ENCODE results near the gene STUM. TPM values are rescaled to one million over a fixed set of nuclear protein-coding genes. Genes with fewer than 3 reads are reported as not detected.

The STUM gene
- total RNA-seq, 1 donor from 2014 or later: 0.83 TPM

- intact Hi-C loops (cut with DNase I): no loop called here
- TF ChIP-seq, protein P1, sequence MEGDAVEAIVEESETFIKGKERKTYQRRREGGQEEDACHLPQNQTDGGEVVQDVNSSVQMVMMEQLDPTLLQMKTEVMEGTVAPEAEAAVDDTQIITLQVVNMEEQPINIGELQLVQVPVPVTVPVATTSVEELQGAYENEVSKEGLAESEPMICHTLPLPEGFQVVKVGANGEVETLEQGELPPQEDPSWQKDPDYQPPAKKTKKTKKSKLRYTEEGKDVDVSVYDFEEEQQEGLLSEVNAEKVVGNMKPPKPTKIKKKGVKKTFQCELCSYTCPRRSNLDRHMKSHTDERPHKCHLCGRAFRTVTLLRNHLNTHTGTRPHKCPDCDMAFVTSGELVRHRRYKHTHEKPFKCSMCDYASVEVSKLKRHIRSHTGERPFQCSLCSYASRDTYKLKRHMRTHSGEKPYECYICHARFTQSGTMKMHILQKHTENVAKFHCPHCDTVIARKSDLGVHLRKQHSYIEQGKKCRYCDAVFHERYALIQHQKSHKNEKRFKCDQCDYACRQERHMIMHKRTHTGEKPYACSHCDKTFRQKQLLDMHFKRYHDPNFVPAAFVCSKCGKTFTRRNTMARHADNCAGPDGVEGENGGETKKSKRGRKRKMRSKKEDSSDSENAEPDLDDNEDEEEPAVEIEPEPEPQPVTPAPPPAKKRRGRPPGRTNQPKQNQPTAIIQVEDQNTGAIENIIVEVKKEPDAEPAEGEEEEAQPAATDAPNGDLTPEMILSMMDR (IDR thresholded peaks at IDR 0.05): no peak
- no peak overlapping the region for H3K4me3 ChIP-seq
- no peaks in the 10 kb centered on the region for H3K9me3 ChIP-seq
- ATAC-seq: no peak
- no peaks in the 10 kb centered on the region for H3K27me3 ChIP-seq (ENCODE audit: low read depth)
- H3K4me1 ChIP-seq: peaks cover 69% of the 10 kb centered on the region
- peaks cover 13% of the 10 kb centered on the region for H3K36me3 ChIP-seq
- H3K27ac ChIP-seq: peak overlapping the region; percentile 31
- peak; percentile 33 for DNase-seq
Measured at GRCh38 chr1:226652613-226653012, 104.0 kb downstream of the STUM start.

GRCh38 chr1:226653311-226653921 is 104.9 kb downstream of the STUM start:
- Histone ChIP-seq H3K27ac (peak overlapping the region; percentile 71), H3K36me3 (peaks cover 5% of the 10 kb centered on the region), H3K4me1 (peaks cover 76% of the 10 kb centered on the region), H3K9me3 (no peaks in the 10 kb centered on the region), H3K27me3 (ENCODE audit: low read depth) (no peaks in the 10 kb centered on the region), H3K4me3 (no peak overlapping the region)
- DNase-seq: peak; percentile 29
- ATAC-seq: peak; percentile 3 to 19
- intact Hi-C loops (cut with DNase I): no loop called here
- TF ChIP-seq, protein P1 (IDR thresholded peaks at IDR 0.05): no peak

DNA sequence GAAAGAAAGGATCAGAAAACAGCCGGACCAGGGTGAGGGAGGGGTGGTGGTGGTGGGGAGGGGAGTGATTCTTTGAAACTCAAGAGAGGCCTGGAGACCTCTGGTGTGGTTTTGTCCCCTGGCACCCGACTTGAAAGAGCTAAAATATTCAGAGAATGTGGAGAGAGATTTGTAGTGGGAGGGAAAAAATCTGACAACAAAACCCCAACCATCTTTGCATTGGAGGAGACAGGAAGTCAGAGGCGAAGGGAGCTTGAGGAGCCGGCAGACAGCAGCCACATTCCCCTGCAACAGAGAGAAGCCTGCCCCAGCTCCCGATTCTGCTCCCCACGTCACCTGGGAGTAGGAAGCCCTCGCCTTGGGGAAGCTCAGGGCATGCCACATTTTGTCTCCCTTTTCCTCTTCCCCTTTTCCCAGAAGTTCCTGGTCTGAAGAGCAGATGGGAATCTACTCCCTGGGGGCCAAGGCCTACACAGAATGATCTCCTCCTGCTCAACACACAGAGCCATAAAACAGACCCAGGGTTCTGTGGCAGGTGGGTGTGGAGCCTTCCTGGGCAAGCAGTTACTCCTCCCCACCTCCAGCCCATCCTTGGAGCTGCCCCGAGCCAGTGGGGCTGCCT is 105.6 kb downstream of the STUM start:
- Histone ChIP-seq H3K27ac (peak overlapping the region; percentile 71), H3K36me3 (no peaks in the 10 kb centered on the region), H3K27me3 (ENCODE audit: low read depth) (no peaks in the 10 kb centered on the region), H3K4me1 (peaks cover 84% of the 10 kb centered on the region), H3K4me3 (no peak overlapping the region), H3K9me3 (no peaks in the 10 kb centered on the region)
- ATAC-seq (no peak), DNase-seq (peak; percentile 35)
- intact Hi-C loops (cut with DNase I): no loop called here
- TF ChIP-seq, protein P1 (IDR thresholded peaks at IDR 0.05): no peak

DNA sequence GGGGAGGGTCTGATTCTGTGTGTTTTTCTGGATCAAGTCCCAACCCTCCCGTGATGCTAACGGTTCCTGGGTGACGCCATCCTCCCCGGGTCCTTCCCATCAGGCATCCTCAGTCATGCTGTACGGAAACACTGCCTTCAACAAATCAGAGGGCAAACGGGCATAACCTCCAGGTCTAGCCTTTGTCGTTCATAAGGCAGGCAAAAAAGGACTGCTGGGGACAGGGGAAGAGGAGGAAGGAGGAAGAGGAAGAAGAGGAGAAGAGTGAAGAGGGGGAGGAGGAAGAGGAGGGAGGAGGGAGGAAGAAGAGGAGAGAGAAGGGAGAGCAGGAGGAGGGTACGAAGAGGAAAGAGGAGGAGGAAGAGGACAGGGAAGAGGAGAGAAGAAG is 106.1 kb downstream of the STUM start:
- Histone ChIP-seq H3K27ac (peak overlapping the region; percentile 71), H3K36me3 (no peaks in the 10 kb centered on the region), H3K4me1 (peaks cover 84% of the 10 kb centered on the region), H3K9me3 (no peaks in the 10 kb centered on the region), H3K27me3 (ENCODE audit: low read depth) (no peaks in the 10 kb centered on the region), H3K4me3 (no peak overlapping the region)
- intact Hi-C loops (cut with DNase I): no loop called here
- ATAC-seq (no peak), DNase-seq (peak; percentile 40)
- TF ChIP-seq, protein P1 (IDR thresholded peaks at IDR 0.05): no peak

DNA sequence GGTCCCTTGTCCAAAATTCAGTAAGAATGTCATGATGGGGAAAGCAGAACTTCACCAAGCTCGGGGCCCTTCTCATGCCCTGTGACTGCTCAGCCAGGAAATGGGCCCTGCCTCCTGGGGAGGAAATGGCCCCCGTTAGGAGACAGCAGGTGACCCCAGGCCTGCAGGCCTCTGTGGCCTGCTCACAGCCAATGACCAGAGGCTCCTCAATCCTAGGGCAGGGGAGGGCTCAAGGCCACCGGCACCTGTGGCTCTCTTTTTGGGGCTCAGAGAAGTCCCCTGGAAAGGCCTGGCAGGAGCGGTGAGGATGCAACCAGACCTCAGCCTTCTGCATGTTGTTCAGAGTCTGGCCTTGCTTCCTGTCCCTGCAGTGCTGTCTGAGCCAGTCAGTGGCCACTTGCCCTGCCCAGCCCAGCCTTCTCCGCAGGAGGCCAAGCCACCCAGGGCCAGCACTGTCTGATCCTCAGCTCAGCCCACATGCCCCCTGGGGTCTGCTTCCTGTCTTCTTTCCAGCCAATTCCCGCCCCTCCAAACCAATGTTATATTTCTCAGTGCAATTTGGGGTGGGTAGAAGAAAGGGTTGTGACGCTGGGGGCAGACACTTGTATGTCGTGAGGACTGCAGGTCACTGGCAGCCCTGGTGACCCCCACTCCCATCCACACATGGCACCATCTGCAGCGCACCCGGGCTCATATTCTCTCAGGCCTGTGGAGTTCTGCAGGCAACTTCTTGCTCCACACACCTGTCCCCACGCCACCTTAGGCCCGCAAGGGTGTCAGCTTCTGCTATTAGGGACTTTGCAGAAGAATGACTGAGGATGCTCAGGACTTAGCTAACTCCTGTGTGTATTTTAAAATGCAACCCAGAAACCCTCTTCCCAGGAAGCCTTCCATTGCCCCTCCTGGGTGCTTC is 106.9 kb downstream of the STUM start:
- no peaks in the 10 kb centered on the region for H3K9me3 ChIP-seq
- intact Hi-C loops (cut with DNase I): no loop called here
- TF ChIP-seq, protein P1 (IDR thresholded peaks at IDR 0.05): no peak
- H3K27me3 ChIP-seq (ENCODE audit: low read depth): no peaks in the 10 kb centered on the region
- peaks cover 84% of the 10 kb centered on the region for H3K4me1 ChIP-seq
- DNase-seq (no peak), ATAC-seq (no peak)
- peak overlapping the region; percentile 59 for H3K27ac ChIP-seq
- H3K4me3 ChIP-seq: no peak overlapping the region
- H3K36me3 ChIP-seq: no peaks in the 10 kb centered on the region
